ENCODE measurements around the gene NRG2. TPM values are rescaled to one million over a fixed set of nuclear protein-coding genes. Genes with fewer than 3 reads are reported as not detected.

The NRG2 gene
- total and polyA plus RNA-seq, 2 of the 4 experiments (the other 2 are of a cell fraction), result 0.18 TPM; not detected in 1

DNA sequence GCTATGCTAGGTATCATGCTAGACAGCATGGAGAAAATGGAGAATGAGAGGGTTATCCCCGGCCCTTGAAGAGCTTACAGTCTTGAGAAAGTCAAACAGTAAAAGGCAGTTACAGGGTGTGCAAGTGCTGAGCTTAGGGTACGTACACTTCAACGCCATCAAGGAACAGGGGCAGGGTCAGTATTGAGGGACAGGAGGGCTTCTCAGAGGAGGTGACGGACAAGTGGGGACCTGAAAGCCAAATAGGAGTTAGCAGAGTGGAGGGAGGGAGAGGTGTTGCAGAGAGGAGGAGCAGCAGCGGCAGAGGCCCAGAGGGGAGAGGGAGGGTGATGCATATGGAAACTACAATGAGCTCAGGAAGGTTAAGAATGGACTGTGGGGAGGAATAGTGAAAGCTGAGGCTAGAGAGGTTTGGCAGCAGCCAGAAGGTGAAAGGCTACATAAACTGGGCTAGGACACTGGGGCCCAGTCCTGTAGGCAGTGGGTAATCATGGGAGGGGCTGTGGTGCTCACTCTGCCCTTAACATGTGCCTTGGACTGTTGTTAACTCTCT, 88.0 kb downstream of the NRG2 start:
- Histone ChIP-seq H4K8ac (ENCODE audit: low read depth in 2 of 2, low read length in 2 of 2) (no peak overlapping the region), H3K79me1 (ENCODE audit: low read depth in 1 of 2, low read length in 2 of 2) (no peaks in the 10 kb centered on the region), H3K36me3 (ENCODE audit: control insufficient read depth, insufficient read depth, low read length) (no peaks in the 10 kb centered on the region), H3K23ac (ENCODE audit: low read depth, low read length) (no peak overlapping the region), H2AK5ac (ENCODE audit: low read depth, low read length) (no peak overlapping the region), H3K18ac (ENCODE audit: low read depth, low read length) (no peak overlapping the region), H3K4me1 (ENCODE audit: control insufficient read depth, insufficient read depth, low read length) (no peaks in the 10 kb centered on the region), H3K27me3 (ENCODE audit: control insufficient read depth, insufficient read depth, low read length) (peaks cover 42% of the 10 kb centered on the region), H3K9me1 (ENCODE audit: insufficient read depth, low read length) (0 out of 2 replicates have a peak, but pooled peaks cover 3% of the 10 kb centered on the region), H4K20me1 (ENCODE audit: insufficient read depth, low read length) (no peaks in the 10 kb centered on the region; the same call in 1 of the 2 replicates), H3K14ac (replicated peaks; ENCODE audit: low read depth, low read length) (no peak overlapping the region), H3K9me3 (ENCODE audit: control insufficient read depth, insufficient read depth, low read length) (no peaks in the 10 kb centered on the region), H3K56ac (ENCODE audit: extremely low read depth, insufficient read depth, low read length) (no peak overlapping the region), H3K4ac (ENCODE audit: low read depth, low read length) (no peak overlapping the region), H2BK5ac (ENCODE audit: low read depth, low read length, poor library complexity, severe bottlenecking) (no peak overlapping the region), H3K9ac (ENCODE audit: low read depth, low read length) (no peak overlapping the region), H2BK15ac (ENCODE audit: low read depth, low read length) (no peak overlapping the region), H2BK120ac (ENCODE audit: low read depth, low read length) (no peak overlapping the region), H4K91ac (ENCODE audit: insufficient read depth, low read depth, low read length) (no peak overlapping the region), H2BK20ac (ENCODE audit: low read depth, low read length) (no peak overlapping the region), H2AK9ac (replicated peaks; ENCODE audit: low read depth, low read length, poor library complexity) (no peak overlapping the region), H2AFZ (replicated peaks; ENCODE audit: low read length, poor library complexity) (no peak overlapping the region), H3K4me3 (ENCODE audit: insufficient read depth, low read depth, low read length) (no peak overlapping the region), H3K4me2 (ENCODE audit: low read depth, low read length) (no peak overlapping the region), H4K5ac (ENCODE audit: low read depth, low read length) (no peak overlapping the region), H3K27ac (ENCODE audit: insufficient read depth, low read length) (no peak overlapping the region)
- DNase-seq (no peak), ATAC-seq (ENCODE audit: low read depth) (no peak)
- TF ChIP-seq, protein P1, sequence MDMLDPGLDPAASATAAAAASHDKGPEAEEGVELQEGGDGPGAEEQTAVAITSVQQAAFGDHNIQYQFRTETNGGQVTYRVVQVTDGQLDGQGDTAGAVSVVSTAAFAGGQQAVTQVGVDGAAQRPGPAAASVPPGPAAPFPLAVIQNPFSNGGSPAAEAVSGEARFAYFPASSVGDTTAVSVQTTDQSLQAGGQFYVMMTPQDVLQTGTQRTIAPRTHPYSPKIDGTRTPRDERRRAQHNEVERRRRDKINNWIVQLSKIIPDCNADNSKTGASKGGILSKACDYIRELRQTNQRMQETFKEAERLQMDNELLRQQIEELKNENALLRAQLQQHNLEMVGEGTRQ (IDR thresholded peaks at IDR 0.05; ENCODE audit: low read depth, low read length), result no peak
- TF ChIP-seq FOS (IDR thresholded peaks at IDR 0.05; ENCODE audit: low read depth, low read length) (no peak), NFE2L2 (IDR thresholded peaks at IDR 0.05; ENCODE audit: low read depth, low read length) (no peak), CHD1 (IDR thresholded peaks at IDR 0.05; ENCODE audit: low read depth, low read length) (no peak), RFX5 (IDR thresholded peaks at IDR 0.05; ENCODE audit: low read depth, low read length) (no peak)
- TF ChIP-seq, protein P2, sequence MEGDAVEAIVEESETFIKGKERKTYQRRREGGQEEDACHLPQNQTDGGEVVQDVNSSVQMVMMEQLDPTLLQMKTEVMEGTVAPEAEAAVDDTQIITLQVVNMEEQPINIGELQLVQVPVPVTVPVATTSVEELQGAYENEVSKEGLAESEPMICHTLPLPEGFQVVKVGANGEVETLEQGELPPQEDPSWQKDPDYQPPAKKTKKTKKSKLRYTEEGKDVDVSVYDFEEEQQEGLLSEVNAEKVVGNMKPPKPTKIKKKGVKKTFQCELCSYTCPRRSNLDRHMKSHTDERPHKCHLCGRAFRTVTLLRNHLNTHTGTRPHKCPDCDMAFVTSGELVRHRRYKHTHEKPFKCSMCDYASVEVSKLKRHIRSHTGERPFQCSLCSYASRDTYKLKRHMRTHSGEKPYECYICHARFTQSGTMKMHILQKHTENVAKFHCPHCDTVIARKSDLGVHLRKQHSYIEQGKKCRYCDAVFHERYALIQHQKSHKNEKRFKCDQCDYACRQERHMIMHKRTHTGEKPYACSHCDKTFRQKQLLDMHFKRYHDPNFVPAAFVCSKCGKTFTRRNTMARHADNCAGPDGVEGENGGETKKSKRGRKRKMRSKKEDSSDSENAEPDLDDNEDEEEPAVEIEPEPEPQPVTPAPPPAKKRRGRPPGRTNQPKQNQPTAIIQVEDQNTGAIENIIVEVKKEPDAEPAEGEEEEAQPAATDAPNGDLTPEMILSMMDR (conservative IDR thresholded peaks at IDR 0.05; ENCODE audit: low read depth, low read length), result no peak
- dilution Hi-C loops (cut with HindIII; ENCODE audit: low sequenced_read_pairs, unreplicated experiment) (no loop called here), in situ Hi-C loops (cut with MboI; ENCODE audit: low sequenced_read_pairs) (no loop called here), intact Hi-C loops (cut with micrococcal nuclease) (no loop called here)
- ChIA-PET POLR2A (ENCODE audit: unreplicated experiment) (no interaction called here), CTCF (no interaction called here)
- BruUV-seq (replicated peaks), result no TSS peak
- WGBS, 2 experiments (ENCODE audit: extremely low coverage in 2 of 2, insufficient read length in 1 of 2), result 56% methylated on average over 1 of the region's 5 CpGs; no CpG with 5 or more reads in 1 of the 2 experiments

Measured in IMR-90 (cell line).